K562 (cell line): Measurements from ENCODE around the gene TMEM255A. TPM values are rescaled to one million over a fixed set of nuclear protein-coding genes. Genes with fewer than 3 reads are reported as not detected.

Source experiments
- ATAC-seq: fragments of 200-7000 bp; cut with Tn5 transposase; 3 replicates; pipeline ENCODE4 v1.9.1; 2020; ENCODE audit warnings: moderate library complexity
- BruUV-seq: library from RNA; stranded (reverse); fragments of 400-500 nt; replicated peaks from 2 replicates; lab custom pipeline; 2021; lab: Mats Ljungman, UMichigan
- CTCF ChIA-PET: fragments of 300-600 bp; formaldehyde crosslinking; extraction: SDS; loops from one replicate; lab custom pipeline; 2021; ENCODE audit warnings: low intra/inter-chr PET ratio; lab: Yijun Ruan, JAX
- POLR2A ChIA-PET: fragments of 300-600, 350-650 bp; sonication (Branson Sonifier 250); formaldehyde crosslinking; extraction: SDS; loops from one replicate; lab custom pipeline; 2021; ENCODE audit warnings: antibody characterized with exemption, inconsistent platforms; lab: Yijun Ruan, JAX
- DNase-seq, 4 experiments: peaks; one replicate each; pipeline versions ENCODE4 v3.0.0 to v3.0.0-alpha.2; 2011 to 2018; ENCODE audit warnings: low spot score in 3 of 4, mixed read lengths in 3 of 4; ENCODE audit errors: extremely low read depth in 1 of 4
- FAIRE-seq: peaks from 2 replicates; lab custom pipeline; 2011; peaks lifted over from hg19 to GRCh38; lab: Jason Lieb, UNC
- H2AFZ ChIP-seq: 2 replicates; pipeline ENCODE4 v1.6.0; 2011; ENCODE audit warnings: low read depth, low read length, control low read depth, inconsistent platforms
- H3K27ac ChIP-seq: fragments of 200-600 bp; 3 replicates; pipeline ENCODE4 v1.8.0; 2011; ENCODE audit warnings: low read depth, mild to moderate bottlenecking, control low read depth, inconsistent platforms, low read length, moderate library complexity, mixed read lengths; ENCODE audit errors: extremely low read depth
- H3K27me3 ChIP-seq, 2 experiments: fragments of 300-600 bp in 1 of 2; 2 replicates in 1 of 2; 3 replicates in 1 of 2; pipeline versions ENCODE4 v1.6.0 to v1.8.0; 2011; ENCODE audit warnings: inconsistent platforms in 2 of 2, low read length in 2 of 2, mild to moderate bottlenecking in 1 of 2, mixed read lengths in 1 of 2, moderate library complexity in 1 of 2; ENCODE audit not compliant: control insufficient read depth in 2 of 2, insufficient read depth in 2 of 2
- H3K36me3 ChIP-seq: fragments of 300-600 bp; 3 replicates; pipeline ENCODE4 v1.8.0; 2011; ENCODE audit warnings: mild to moderate bottlenecking, low read length, inconsistent platforms; ENCODE audit not compliant: control insufficient read depth, insufficient read depth
- H3K4me1 ChIP-seq, 2 experiments: fragments of 200-600 bp in 1 of 2; replicated peaks in 1 of 2; 2 replicates in 1 of 2; 3 replicates in 1 of 2; pipeline versions ENCODE4 v1.5.1 to v1.8.0; 2011; ENCODE audit warnings: inconsistent platforms in 2 of 2, low read length in 2 of 2, mild to moderate bottlenecking in 1 of 2, mixed read lengths in 1 of 2, moderate library complexity in 1 of 2; ENCODE audit not compliant: control insufficient read depth in 2 of 2, insufficient read depth in 2 of 2
- H3K4me2 ChIP-seq: 2 replicates; pipeline ENCODE4 v1.6.1; 2011; ENCODE audit warnings: low read length, control low read depth, inconsistent platforms, mixed read lengths; ENCODE audit not compliant: insufficient read depth
- H3K4me3 ChIP-seq: fragments of 200-600 bp; sonication (generic), shearing (Covaris generic); 2 replicates; pipeline ENCODE4 v1.5.1; 2016; ENCODE audit warnings: control low read depth, inconsistent platforms
- H3K79me2 ChIP-seq: fragments of 200-600 bp; 3 replicates; pipeline ENCODE4 v1.8.0; 2011; ENCODE audit warnings: low read length, inconsistent platforms; ENCODE audit not compliant: control insufficient read depth, insufficient read depth
- H3K9ac ChIP-seq, 2 experiments: 2 replicates each; pipeline versions ENCODE4 v1.6.0 to v1.6.1; 2011; ENCODE audit warnings: low read depth in 2 of 2, low read length in 2 of 2, control low read depth in 1 of 2, inconsistent platforms in 1 of 2, mild to moderate bottlenecking in 1 of 2, mixed read lengths in 1 of 2; ENCODE audit not compliant: insufficient read depth in 1 of 2
- H3K9me1 ChIP-seq: one replicate; pipeline ENCODE4 v1.6.0; 2011; ENCODE audit warnings: inconsistent platforms, mild to moderate bottlenecking, low read length, moderate library complexity; ENCODE audit not compliant: control insufficient read depth, insufficient read depth
- H3K9me3 ChIP-seq: replicated peaks from 2 replicates; pipeline ENCODE4 v1.5.1; 2011; ENCODE audit warnings: low read depth, low read length, inconsistent platforms; ENCODE audit not compliant: control insufficient read depth, insufficient read depth
- H4K20me1 ChIP-seq: replicated peaks from 2 replicates; pipeline ENCODE4 v1.6.1; 2011; ENCODE audit warnings: low read length, inconsistent platforms, mixed read lengths; ENCODE audit not compliant: control insufficient read depth, insufficient read depth
- CTCF ChIP-seq, 3 experiments: IDR thresholded peaks in 2 of 3; conservative IDR thresholded peaks in 1 of 3; 2 replicates each; pipeline ENCODE4 v1.5.1; 2011 to 2012; ENCODE audit warnings: low read length in 3 of 3, mild to moderate bottlenecking in 3 of 3, control low read depth in 2 of 3, improper control_type of control experiment in 1 of 3, inconsistent platforms in 1 of 3, low read depth in 1 of 3, mixed read lengths in 1 of 3, moderate library complexity in 1 of 3; ENCODE audit not compliant: insufficient read depth in 2 of 3
- ZHX1 ChIP-seq: fragments of 150-350 bp; conservative IDR thresholded peaks from 2 replicates; pipeline ENCODE4 v1.6.1; 2014; ENCODE audit warnings: low read length
- WGBS: fragments of 100-300 bp; shearing (Covaris generic); methylation state at CpG from one replicate; pipeline ENCODE4 v1.1.6; 2016; ENCODE audit warnings: low coverage, mixed read lengths; ENCODE audit not compliant: insufficient coverage; ENCODE audit errors: missing lambda C conversion rate; 5-methylcytosine and 5-hydroxymethylcytosine counted together
- in situ Hi-C: fragments of 300-500 bp; cut with MboI; formaldehyde crosslinking; loops from 4 replicates; pipeline ENCODE4 v1.15.0; 2018; ENCODE audit warnings: inconsistent platforms, mixed read lengths
- intact Hi-C: fragments of 100-400 bp; cut with micrococcal nuclease; formaldehyde crosslinking; loops from 2 replicates; pipeline ENCODE4 v1.14.2; 2022
- polyA plus RNA-seq, 8 experiments: library from polyadenylated mRNA; depleted of rRNA in 4 of 8; stranded (reverse) in 5 of 8; unstranded in 3 of 8; fragments of >200 nt; fragmentation: Nextera tagmentation in 2 of 8; fragmentation: Illumina TruSeq in 1 of 8; extraction: Ambion mirVana in 2 of 8; extraction: Trizol in 1 of 8; gene quantifications; 2 replicates each; pipeline versions ENCODE4 v1.2.1 to v1.2.3, GENCODE V29; 2011 to 2014; ENCODE audit warnings: inconsistent platforms in 1 of 8, missing spikeins in 1 of 8
- total RNA-seq, 7 experiments: library from RNA; depleted of rRNA in 6 of 7; stranded (reverse); fragments of >200 nt in 6 of 7; fragmentation: Illumina TruSeq in 2 of 7; extraction: Trizol in 2 of 7; gene quantifications; 2 replicates each; pipeline versions ENCODE4 v1.2.1 to v1.2.3, GENCODE V29; 2011 to 2021; ENCODE audit warnings: low replicate concordance in 1 of 7

The TMEM255A gene
- total and polyA plus RNA-seq, 9 of the 15 experiments (the other 6 are each of a cell fraction or from before 2014, with no cell fraction given) = 0.01 TPM; not detected in 8

GRCh38 chrX:120334151-120334550 is 22.9 kb upstream of the TMEM255A start:
- BruUV-seq = no TSS peak
- no peaks in the 10 kb centered on the region for H3K9me1 ChIP-seq
- intact Hi-C loops (no loop called here), in situ Hi-C loops (no loop called here)
- FAIRE-seq (no peak), DNase-seq (no peak), ATAC-seq (peak; percentile 43; the same call in 1 of the 3 replicates)
- H3K4me3 ChIP-seq = no peak overlapping the region
- no peaks in the 10 kb centered on the region for H3K27me3 ChIP-seq
- ChIA-PET POLR2A (no interaction called here), CTCF (interaction anchor here (0.8 kb wide), 1 partner anchor 134 kb away, joined by 3 read pairs; no protein-coding TSS in a partner anchor)
- H3K27ac ChIP-seq = no peak overlapping the region; the same call in 2 of the 3 replicates
- no peak overlapping the region for H2AFZ ChIP-seq
- WGBS = 0% methylated on average over 2 of the region's 2 CpGs
- H3K4me1 ChIP-seq = peaks cover 0 to 23% of the 10 kb centered on the region in 2 experiments; a peak in 2 of 5 replicates
- TF ChIP-seq ZHX1 (no peak), CTCF (IDR thresholded peaks at IDR 0.05 in 2 of 3, conservative IDR thresholded peaks at IDR 0.05 in 1 of 3; ENCODE audit: insufficient read depth in 2 of 3, low read depth in 1 of 3, low read length in 3 of 3) (0 out of 6 replicates have a peak, but pooled peaks of 2 of the 3 experiments have one; percentile 14 to 16)
- H3K36me3 ChIP-seq = no peaks in the 10 kb centered on the region
- no peak overlapping the region for H3K9ac ChIP-seq
- no peaks in the 10 kb centered on the region for H3K79me2 ChIP-seq
- peaks cover 4% of the 10 kb centered on the region; the same call in 1 of the 2 replicates for H3K9me3 ChIP-seq
- H3K4me2 ChIP-seq = no peak overlapping the region
- no peaks in the 10 kb centered on the region for H4K20me1 ChIP-seq
